Psoas muscle (tissue), 8 donors: ENCODE measurements around the gene STARD13. TPM values are rescaled to one million over a fixed set of nuclear protein-coding genes. Genes with fewer than 3 reads are reported as not detected.

Source experiments
- ATAC-seq, 4 donors: fragments of 200-7000 bp; cut with Tn5 transposase; one replicate each; pipeline ENCODE4 v1.9.1; 2020; ENCODE audit warnings: moderate library complexity in 3 of 4, mild to moderate bottlenecking in 2 of 4
- DNase-seq, 2 donors: peaks; one replicate each; pipeline ENCODE4 v3.0.0-alpha.2; 2020
- H3K27ac ChIP-seq: fragments of 200-600 bp; one replicate; pipeline ENCODE4 v1.8.0; 2022
- H3K27me3 ChIP-seq, 3 donors: fragments of 200-600 bp in 1 of 3; one replicate each; pipeline versions ENCODE4 v1.6.1 to v1.8.0; 2013 to 2022; ENCODE audit warnings: low read length in 2 of 3, mild to moderate bottlenecking in 2 of 3, moderate library complexity in 1 of 3; ENCODE audit not compliant: insufficient read depth in 3 of 3
- H3K36me3 ChIP-seq, 2 donors: fragments of 200-600 bp in 1 of 2; one replicate each; pipeline versions ENCODE4 v1.6.1 to v1.8.0; 2013 to 2022; ENCODE audit warnings: low read depth in 1 of 2, mild to moderate bottlenecking in 1 of 2, moderate library complexity in 1 of 2; ENCODE audit not compliant: insufficient read depth in 1 of 2
- H3K4me1 ChIP-seq: fragments of 200-600 bp; one replicate; pipeline ENCODE4 v1.8.0; 2022
- H3K4me3 ChIP-seq: fragments of 200-600 bp; one replicate; pipeline ENCODE4 v1.8.0; 2022; ENCODE audit warnings: mild to moderate bottlenecking
- H3K9me3 ChIP-seq: fragments of 200-600 bp; one replicate; pipeline ENCODE4 v1.8.0; 2022
- CTCF ChIP-seq: fragments of 200-600 bp; IDR thresholded peaks from one replicate; pipeline ENCODE4 v1.8.0; 2022; ENCODE audit warnings: antibody characterized with exemption
- whole genome bisulfite sequencing, 3 donors: extraction: QIAGEN DNeasy Blood & Tissue Kit; methylation state at CpG; one replicate each; pipeline versions ENCODE4 v1.1.6 to v1.1.7; 2013; 5-methylcytosine and 5-hydroxymethylcytosine counted together
- intact Hi-C, 2 donors: fragments of 100-400 bp; cut with DNase I; formaldehyde crosslinking; loops; one replicate each; pipeline versions ENCODE4 v1.11.0 to v1.14.2; 2022
- polyA plus RNA-seq, 3 donors: library from polyadenylated mRNA; stranded (reverse); fragments of 200-250 nt; gene quantifications; one replicate each; pipeline ENCODE4 v1.2.3, GENCODE V29; 2013
- total RNA-seq, 4 donors: library from RNA; stranded (reverse); fragmentation: NEBNext Ultra II Directional in 2 of 4; extraction: Animal tissue kit (Norgen Biotek cat#: 25700) in 2 of 4; gene quantifications; one replicate each; pipeline versions ENCODE4 v1.2.1 to v1.2.4, GENCODE V29; 2021 to 2023
- donor health status: healthy with polysubstance abuse.
- donor health status: DM: no; HTN: no; CAD: no; lungs with moderate emphysema.
- donor health status: Bipolar disorder and iron deficiency.
- donor health status: healthy.
- donor health status: DM: yes; HTN: yes; CAD: no.
- donor health status: DM: no; HTN: no; CAD: no.
- donor health status: DM: no; HTN: no; CAD: no.
- donor health status: DM: yes; HTN: yes; CAD: no.

STARD13 gene
- total and polyA plus RNA-seq, 7 donors = 2.3 to 9.2 (median 5.6) TPM

GRCh38 chr13:33318744-33319143 lies 33.2 kb upstream of the STARD13 start:
- intact Hi-C loops = no loop called here
- Histone ChIP-seq H3K4me1 (peaks cover 9% of the 10 kb centered on the region), H3K36me3 (no peaks in the 10 kb centered on the region), H3K4me3 (no peak overlapping the region), H3K9me3 (no peaks in the 10 kb centered on the region), H3K27me3 (no peaks in the 10 kb centered on the region), H3K27ac (no peak overlapping the region)
- TF ChIP-seq CTCF = no peak
- 91 to 95% (median 92%) methylated on average over 2 of the region's 2 CpGs for WGBS, 3 donors
- ATAC-seq (no peak), DNase-seq (no peak)

GRCh38 chr13:33318037-33318436 lies 32.5 kb upstream of the STARD13 start:
- ATAC-seq = no peak
- 94 to 98% (median 97%) methylated on average over 3 of the region's 3 CpGs for WGBS, 3 donors
- intact Hi-C loops = no loop called here

GRCh38 chr13:33316890-33317289 lies 31.3 kb upstream of the STARD13 start:
- Histone ChIP-seq H3K9me3 (no peaks in the 10 kb centered on the region), H3K36me3 (no peaks in the 10 kb centered on the region), H3K27me3 (no peaks in the 10 kb centered on the region), H3K4me1 (peaks cover 6% of the 10 kb centered on the region), H3K4me3 (no peak overlapping the region), H3K27ac (no peak overlapping the region)
- ATAC-seq (no peak), DNase-seq (no peak)
- WGBS, 3 donors = 82 to 95% (median 88%) methylated on average over 1 of the region's 1 CpG
- intact Hi-C loops = no loop called here
- no peak for TF ChIP-seq CTCF

More at GRCh38 chr13:33318037-33318436, 32.5 kb upstream of the STARD13 start:
- Histone ChIP-seq H3K27ac (no peak overlapping the region), H3K4me1 (peaks cover 8% of the 10 kb centered on the region), H3K36me3 (no peaks in the 10 kb centered on the region), H3K27me3 (no peaks in the 10 kb centered on the region), H3K9me3 (no peaks in the 10 kb centered on the region), H3K4me3 (no peak overlapping the region)
- TF ChIP-seq CTCF = no peak
- DNase-seq = no peak

- H3K36me3 ChIP-seq = no peaks in the 10 kb centered on the region
- WGBS, 3 donors = 83 to 97% (median 94%) methylated on average over 1 of the region's 1 CpG
- intact Hi-C loops = loop anchor here in 1 of 2 donors (5.0 kb wide), 1 partner anchor 86 kb away; no protein-coding TSS in a partner anchor
- H3K4me1 ChIP-seq = peaks cover 7% of the 10 kb centered on the region
- ATAC-seq (no peak), DNase-seq (no peak)
- no peaks in the 10 kb centered on the region for H3K9me3 ChIP-seq
- no peaks in the 10 kb centered on the region for H3K27me3 ChIP-seq
- no peak for TF ChIP-seq CTCF
- no peak overlapping the region for H3K4me3 ChIP-seq
- no peak overlapping the region for H3K27ac ChIP-seq
These were observed 27.9 kb upstream of the STARD13 start for GRCh38 chr13:33313504-33313903.

GRCh38 chr13:33312861-33313212 lies 27.3 kb upstream of the STARD13 start:
- TF ChIP-seq CTCF = no peak
- intact Hi-C loops = loop anchor here in 1 of 2 donors (5.0 kb wide), 1 partner anchor 86 kb away; no protein-coding TSS in a partner anchor
- WGBS, 3 donors = 43 to 71% (median 61%) methylated on average over 2 of the region's 2 CpGs
- H3K9me3 ChIP-seq = no peaks in the 10 kb centered on the region
- ATAC-seq = no peak
- H3K27me3 ChIP-seq = no peaks in the 10 kb centered on the region
- H3K4me3 ChIP-seq = no peak overlapping the region
- no peak for DNase-seq
- H3K36me3 ChIP-seq = no peaks in the 10 kb centered on the region
- H3K4me1 ChIP-seq = peaks cover 7% of the 10 kb centered on the region
- no peak overlapping the region for H3K27ac ChIP-seq
